Sigmoid colon (tissue), 7 donors: ENCODE measurements around the gene ACMSD. TPM values are rescaled to one million over a fixed set of nuclear protein-coding genes. Genes with fewer than 3 reads are reported as not detected.

Experiments
- DNase-seq: peaks from one replicate; pipeline ENCODE4 v3.0.0-alpha.2; 2019
- H3K27ac ChIP-seq, 4 donors: fragments of 200-600 bp; sonication (generic); one replicate each; pipeline ENCODE4 v1.5.1; 2016 to 2019; ENCODE audit warnings: mild to moderate bottlenecking in 1 of 4
- H3K27me3 ChIP-seq, 3 donors: fragments of 200-600 bp; sonication (generic); one replicate each; pipeline ENCODE4 v1.5.1; 2019; ENCODE audit warnings: mild to moderate bottlenecking in 1 of 3
- H3K36me3 ChIP-seq, 4 donors: fragments of 200-600 bp; sonication (generic); one replicate each; pipeline ENCODE4 v1.5.1; 2016 to 2019
- H3K4me1 ChIP-seq, 4 donors: fragments of 200-600 bp; sonication (generic); one replicate each; pipeline ENCODE4 v1.5.1; 2017 to 2019
- H3K4me3 ChIP-seq, 4 donors: fragments of 200-600 bp; sonication (generic); one replicate each; pipeline ENCODE4 v1.5.1; 2017 to 2019; ENCODE audit warnings: mild to moderate bottlenecking in 2 of 4, moderate library complexity in 1 of 4
- H3K9me3 ChIP-seq, 4 donors: fragments of 200-600 bp in 3 of 4; sonication (generic) in 3 of 4; one replicate each; pipeline versions ENCODE4 v1.5.1 to v1.6.1; 2013 to 2019
- CTCF ChIP-seq, 4 experiments: fragments of 450-650 bp in 3 of 4; fragments of 200-600 bp in 1 of 4; IDR thresholded peaks; one replicate each; pipeline ENCODE4 v1.5.1; 2016 to 2019; ENCODE audit warnings: antibody characterized with exemption in 4 of 4, mild to moderate bottlenecking in 3 of 4, moderate library complexity in 2 of 4
- EP300 ChIP-seq, 4 donors: sonication (generic); formaldehyde crosslinking; IDR thresholded peaks; one replicate each; pipeline ENCODE4 v1.6.1; 2017; ENCODE audit warnings: antibody characterized with exemption in 4 of 4
- POLR2A ChIP-seq, 2 donors: fragments of 450-650 bp; IDR thresholded peaks; one replicate each; pipeline ENCODE4 v1.6.1; 2016; ENCODE audit warnings: antibody characterized with exemption in 2 of 2, mild to moderate bottlenecking in 2 of 2, moderate library complexity in 2 of 2
- POLR2AphosphoS5 ChIP-seq, 4 donors: sonication (generic); formaldehyde crosslinking; IDR thresholded peaks; one replicate each; pipeline ENCODE4 v1.6.1; 2017; ENCODE audit warnings: antibody characterized with exemption in 4 of 4
- WGBS, 2 donors: extraction: QIAGEN DNeasy Blood & Tissue Kit; methylation state at CpG; one replicate each; pipeline ENCODE4 v1.1.7; 2013; 5-methylcytosine and 5-hydroxymethylcytosine counted together
- intact Hi-C: fragments of 100-400 bp; cut with DNase I; formaldehyde crosslinking; loops from one replicate; pipeline ENCODE4 v1.15.1; 2023
- polyA plus RNA-seq, 3 donors: library from polyadenylated mRNA; stranded (reverse); fragments of 200-250 nt; gene quantifications; one replicate each; pipeline ENCODE4 v1.2.3, GENCODE V29; 2013
- total RNA-seq, 4 donors: library from RNA; depleted of rRNA; stranded (reverse); fragments of >200 nt; gene quantifications; one replicate each; pipeline ENCODE4 v1.1.0, GENCODE V29; 2016
- donor health status: healthy with polysubstance abuse.
- donor health status: Bipolar disorder and iron deficiency.
- donor health status: healthy.

Gene ACMSD
- total and polyA plus RNA-seq, 7 donors, result not detected

GRCh38 chr2:134839649-134840048 is 1.2 kb downstream of the ACMSD start:
- TF ChIP-seq CTCF (IDR thresholded peaks at IDR 0.05), result no peak
- TF ChIP-seq POLR2A (IDR thresholded peaks at IDR 0.05), result no peak
- TF ChIP-seq POLR2AphosphoS5 (IDR thresholded peaks at IDR 0.05), result no peak
- H3K4me3 ChIP-seq, result no peak overlapping the region
- 50 to 72% methylated on average over 2 of the region's 2 CpGs for WGBS, 2 donors

GRCh38 chr2:134842930-134843490 is 4.6 kb downstream of the ACMSD start:
- Histone ChIP-seq H3K27me3 (no peaks in the 10 kb centered on the region), H3K9me3 (no peaks in the 10 kb centered on the region), H3K4me3 (no peak overlapping the region), H3K4me1 (no peaks in the 10 kb centered on the region), H3K27ac (no peak overlapping the region), H3K36me3 (no peaks in the 10 kb centered on the region)
- TF ChIP-seq CTCF (IDR thresholded peaks at IDR 0.05), result no peak
- no peak for TF ChIP-seq POLR2AphosphoS5 (IDR thresholded peaks at IDR 0.05)
- TF ChIP-seq EP300 (IDR thresholded peaks at IDR 0.05), result no peak
- TF ChIP-seq POLR2A (IDR thresholded peaks at IDR 0.05), result no peak
- DNase-seq, result no peak
- intact Hi-C loops, result no loop called here
- WGBS, 2 donors, result 68 to 79% methylated on average over 2 of the region's 2 CpGs

More at GRCh38 chr2:134839649-134840048, 1.2 kb downstream of the ACMSD start:
- Histone ChIP-seq H3K9me3 (peaks cover 0 to 5% (median 2%) of the 10 kb centered on the region in 4 donors), H3K36me3 (no peaks in the 10 kb centered on the region), H3K4me1 (no peaks in the 10 kb centered on the region), H3K27ac (no peak overlapping the region), H3K27me3 (no peaks in the 10 kb centered on the region)
- intact Hi-C loops, result no loop called here
- no peak for DNase-seq

GRCh38 chr2:134843968-134844367 is 5.6 kb downstream of the ACMSD start:
- TF ChIP-seq EP300 (IDR thresholded peaks at IDR 0.05), result no peak
- TF ChIP-seq CTCF (IDR thresholded peaks at IDR 0.05), result no peak
- no peak for TF ChIP-seq POLR2AphosphoS5 (IDR thresholded peaks at IDR 0.05)
- TF ChIP-seq POLR2A (IDR thresholded peaks at IDR 0.05), result no peak
- H3K9me3 ChIP-seq, result no peaks in the 10 kb centered on the region
- 82 to 91% methylated on average over 4 of the region's 4 CpGs for whole genome bisulfite sequencing, 2 donors
- no peaks in the 10 kb centered on the region for H3K36me3 ChIP-seq
- no peak overlapping the region for H3K4me3 ChIP-seq
- no peak overlapping the region for H3K27ac ChIP-seq
- no peak for DNase-seq
- no peaks in the 10 kb centered on the region for H3K27me3 ChIP-seq
- H3K4me1 ChIP-seq, result no peaks in the 10 kb centered on the region
- intact Hi-C loops, result no loop called here

GRCh38 chr2:134845028-134845427 is 6.6 kb downstream of the ACMSD start:
- no peak for DNase-seq
- intact Hi-C loops, result no loop called here
- WGBS, 2 donors, result 82 to 88% methylated on average over 2 of the region's 2 CpGs

More at GRCh38 chr2:134845028-134845427, 6.6 kb downstream of the ACMSD start:
- TF ChIP-seq POLR2A (IDR thresholded peaks at IDR 0.05), result no peak
- TF ChIP-seq EP300 (IDR thresholded peaks at IDR 0.05), result no peak
- no peak for TF ChIP-seq POLR2AphosphoS5 (IDR thresholded peaks at IDR 0.05)
- no peak for TF ChIP-seq CTCF (IDR thresholded peaks at IDR 0.05)
- Histone ChIP-seq H3K27ac (no peak overlapping the region), H3K36me3 (no peaks in the 10 kb centered on the region), H3K9me3 (peaks cover 0 to 2% (median 0%) of the 10 kb centered on the region in 4 donors), H3K4me3 (no peak overlapping the region), H3K4me1 (no peaks in the 10 kb centered on the region), H3K27me3 (no peaks in the 10 kb centered on the region)
